GM19467 (cell line): ENCODE results near the gene IL1R1.

ENCODE experiments used
- ATAC-seq: cut with Tn5 transposase; IDR thresholded peaks from one replicate; pipeline ENCODE4 v1.9.1; 2021; ENCODE audit warnings: mild to moderate bottlenecking, moderate library complexity; ENCODE audit not compliant: unreplicated experiment

The IL1R1 gene

GRCh38 chr2:102137138-102137537, 5.4 kb upstream of the IL1R1 start:
- no peak for ATAC-seq

GRCh38 chr2:102138331-102138730, 4.2 kb upstream of the IL1R1 start:
- ATAC-seq, result no peak

GRCh38 chr2:102139851-102140250, 2.7 kb upstream of the IL1R1 start:
- no peak for ATAC-seq

GRCh38 chr2:102140377-102140776, 2.2 kb upstream of the IL1R1 start:
- ATAC-seq, result no peak

- no peak for ATAC-seq
These were observed 1.3 kb upstream of the IL1R1 start for GRCh38 chr2:102141011-102141943.

- ATAC-seq, result no peak
These were observed 393 bp downstream of the IL1R1 start for GRCh38 chr2:102142829-102143449.

GRCh38 chr2:102143450-102143985, 972 bp downstream of the IL1R1 start:
- no peak for ATAC-seq

- ATAC-seq, result no peak
These were observed 1.6 kb downstream of the IL1R1 start for GRCh38 chr2:102144128-102144527.

GRCh38 chr2:102145107-102145506, 2.6 kb downstream of the IL1R1 start:
- no peak for ATAC-seq

- no peak for ATAC-seq
These were observed 3.4 kb downstream of the IL1R1 start for GRCh38 chr2:102145934-102146333.

GRCh38 chr2:102147935-102148334, 5.4 kb downstream of the IL1R1 start:
- ATAC-seq, result no peak

GRCh38 chr2:102149243-102149642, 6.7 kb downstream of the IL1R1 start:
- ATAC-seq, result no peak

GRCh38 chr2:102149644-102150455, 7.3 kb downstream of the IL1R1 start:
- no peak for ATAC-seq

GRCh38 chr2:102154364-102154763, 11.8 kb downstream of the IL1R1 start:
- ATAC-seq, result no peak

GRCh38 chr2:102154946-102155702, 12.6 kb downstream of the IL1R1 start:
- ATAC-seq, result no peak

GRCh38 chr2:102155703-102156515, 13.4 kb downstream of the IL1R1 start:
- ATAC-seq, result no peak

GRCh38 chr2:102158011-102158755, 15.6 kb downstream of the IL1R1 start:
- no peak for ATAC-seq

- ATAC-seq, result no peak
These were observed 16.7 kb downstream of the IL1R1 start for GRCh38 chr2:102159295-102159694.
